Head of caudate nucleus (tissue), 42 donors: ENCODE measurements around the gene MAN1A2.
"Not testable (repeated sequence)": the region's sequence is repeated elsewhere in the genome, so short reads cannot be mapped to it uniquely, and the experiment has no call there.

Experiments used
- DNase-seq, 42 donors: peaks; one replicate each; pipeline versions ENCODE4 v3.0.0 to v3.0.0-alpha.2; 2020 to 2021; ENCODE audit warnings: mixed read lengths in 7 of 42
- intact Hi-C: fragments of 100-400 bp; cut with DNase I; formaldehyde crosslinking; loops from one replicate; pipeline ENCODE4 v1.15.0; 2022

MAN1A2 gene

GRCh38 chr1:117535821-117536220, 168.6 kb downstream of the MAN1A2 start:
- intact Hi-C loops: loop anchor here (10.0 kb wide), 1 partner anchor 219 kb away; no protein-coding TSS in a partner anchor
- DNase-seq: no peak

DNA sequence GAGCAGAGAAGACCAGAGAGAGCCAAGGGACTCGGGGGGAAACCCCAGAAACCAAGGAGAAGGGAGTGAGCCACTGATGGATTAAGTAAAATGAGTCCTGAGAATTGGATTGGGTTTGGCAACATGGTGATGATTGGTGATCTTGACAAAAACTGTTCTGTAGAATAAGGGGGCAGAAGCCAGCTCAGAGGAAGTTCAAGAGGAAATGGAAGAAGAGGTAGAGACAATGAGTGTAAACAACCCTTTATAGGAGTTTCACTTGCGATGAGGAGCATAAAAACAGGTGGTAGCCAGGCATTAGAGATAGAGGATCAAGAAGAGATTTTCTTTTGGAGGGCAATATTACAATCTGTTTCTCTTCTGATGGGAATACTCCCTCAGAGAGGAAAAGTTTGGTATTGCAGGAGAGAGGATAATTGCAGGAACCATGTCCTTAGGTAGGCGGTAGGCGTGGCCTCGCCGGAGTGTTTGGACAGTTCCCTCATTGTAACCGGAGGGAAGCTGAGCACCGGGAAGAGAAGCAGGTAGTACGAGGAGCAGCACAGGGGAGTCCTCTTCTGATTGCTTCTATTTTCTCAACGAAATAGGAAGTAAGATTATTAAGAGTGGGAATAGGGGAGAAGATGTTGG, 170.2 kb downstream of the MAN1A2 start:
- DNase-seq: no peak
- intact Hi-C loops: loop anchor here (10.0 kb wide), 1 partner anchor 217 kb away; no protein-coding TSS in a partner anchor

DNA sequence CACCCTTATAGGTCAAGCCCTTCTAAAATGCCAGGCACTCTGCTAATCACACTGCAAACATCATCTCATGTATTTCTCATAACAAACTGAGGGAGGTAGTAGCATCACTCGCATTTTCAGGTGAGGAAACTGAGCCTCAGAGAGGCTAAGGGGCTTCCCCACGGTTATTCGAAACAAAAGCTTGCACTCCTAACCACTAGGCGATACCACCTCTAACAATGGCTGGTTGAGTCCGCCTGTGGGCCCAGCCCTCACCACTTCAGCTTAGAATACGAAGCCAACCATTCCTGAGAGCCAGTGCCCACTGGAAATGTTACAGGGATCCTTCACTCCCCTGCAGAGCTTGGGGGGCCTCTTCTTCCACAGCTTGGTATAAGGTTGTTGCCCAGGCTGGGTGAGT, 173.3 kb downstream of the MAN1A2 start:
- intact Hi-C loops: no loop called here
- DNase-seq: no peak

- intact Hi-C loops: no loop called here
- DNase-seq: no peak
Observed at GRCh38 chr1:117541003-117541402, 173.8 kb downstream of the MAN1A2 start.

- DNase-seq: no peak
- intact Hi-C loops: no loop called here
Observed at GRCh38 chr1:117541585-117541984, 174.3 kb downstream of the MAN1A2 start.

DNA sequence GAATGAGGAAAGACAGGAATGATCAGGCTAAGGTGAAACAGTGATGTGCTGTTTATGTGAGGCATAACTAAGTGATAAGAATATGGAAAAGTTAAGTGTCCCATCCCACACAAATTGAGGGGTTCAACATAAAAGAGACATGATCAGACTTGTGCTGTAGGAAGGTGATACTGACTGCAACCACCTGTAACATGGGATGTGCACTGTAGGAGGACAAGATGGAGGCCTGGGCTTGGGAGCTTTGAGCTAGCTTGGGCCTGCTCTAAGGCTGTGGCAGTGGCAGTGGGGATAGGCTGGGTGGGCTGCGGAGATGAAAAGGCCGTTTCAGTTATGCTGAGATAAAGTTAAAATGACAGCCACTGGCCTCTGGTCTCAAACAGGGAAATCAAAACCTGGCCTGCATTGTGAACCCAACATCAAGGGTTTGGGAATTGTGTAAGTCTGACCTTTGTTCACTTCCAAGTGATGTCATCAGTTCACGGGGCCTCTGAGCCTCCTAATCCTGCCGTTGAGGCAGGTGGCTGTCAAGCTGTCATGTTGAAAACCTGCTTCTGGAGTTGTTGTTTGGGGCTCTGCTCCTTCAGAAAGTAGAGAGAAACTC, 177.4 kb downstream of the MAN1A2 start:
- intact Hi-C loops: no loop called here
- DNase-seq: no peak

DNA sequence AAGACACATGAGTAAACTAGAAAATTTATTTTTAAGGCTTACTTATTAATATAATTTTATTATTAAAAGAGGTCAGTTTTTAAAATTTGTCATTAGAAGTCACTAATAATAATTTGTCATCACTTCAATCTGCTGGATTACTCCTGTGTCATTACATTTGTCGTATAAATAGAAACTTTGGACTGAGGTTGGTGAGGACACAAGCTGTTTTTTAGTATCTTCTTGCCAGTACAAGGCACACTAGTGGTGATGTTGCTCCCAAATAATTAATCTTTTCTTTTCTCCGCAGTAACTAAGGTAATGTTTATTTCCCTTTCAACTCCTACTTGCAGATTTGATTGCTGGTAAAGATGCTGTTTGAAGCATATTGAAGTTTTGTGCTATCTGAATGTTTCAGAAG, 179.2 kb downstream of the MAN1A2 start:
- no peak for DNase-seq
- intact Hi-C loops: no loop called here

GRCh38 chr1:117553471-117553870, 186.2 kb downstream of the MAN1A2 start:
- intact Hi-C loops: no loop called here
- DNase-seq: no peak

GRCh38 chr1:117555806-117556205, 188.6 kb downstream of the MAN1A2 start:
- no peak for DNase-seq
- intact Hi-C loops: no loop called here

GRCh38 chr1:117556341-117556740, 189.1 kb downstream of the MAN1A2 start:
- intact Hi-C loops: no loop called here
- no peak for DNase-seq

DNA sequence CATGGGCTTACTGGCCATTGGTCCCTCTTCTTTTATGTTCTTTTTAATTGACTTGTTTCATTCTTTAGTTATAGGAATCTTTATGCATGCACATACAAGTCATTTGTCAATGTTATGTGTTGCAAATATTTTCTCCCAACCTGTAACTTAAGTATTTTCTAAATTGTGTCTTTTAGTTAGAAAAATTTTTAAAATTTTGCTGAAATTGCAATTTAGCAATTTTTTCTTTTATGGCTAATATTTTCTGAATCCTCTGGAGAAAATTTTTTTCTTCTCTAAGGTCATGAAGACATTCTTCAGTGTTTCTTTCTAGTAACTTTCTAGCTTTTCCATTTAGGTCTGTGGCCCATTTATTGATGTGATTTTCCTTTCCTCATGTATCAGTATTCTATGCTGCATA, 189.7 kb downstream of the MAN1A2 start:
- intact Hi-C loops: no loop called here

GRCh38 chr1:117558451-117558850, 191.2 kb downstream of the MAN1A2 start:
- DNase-seq, intact Hi-C loops: not testable (repeated sequence)

More for the DNA sequence above, 189.7 kb downstream of the MAN1A2 start:
- no peak for DNase-seq

GRCh38 chr1:117559139-117559538, 191.9 kb downstream of the MAN1A2 start:
- intact Hi-C loops: no loop called here
- DNase-seq: peak in 1 of 42 donors; percentile 27

GRCh38 chr1:117559985-117560384, 192.7 kb downstream of the MAN1A2 start:
- no peak for DNase-seq
- intact Hi-C loops: no loop called here

DNA sequence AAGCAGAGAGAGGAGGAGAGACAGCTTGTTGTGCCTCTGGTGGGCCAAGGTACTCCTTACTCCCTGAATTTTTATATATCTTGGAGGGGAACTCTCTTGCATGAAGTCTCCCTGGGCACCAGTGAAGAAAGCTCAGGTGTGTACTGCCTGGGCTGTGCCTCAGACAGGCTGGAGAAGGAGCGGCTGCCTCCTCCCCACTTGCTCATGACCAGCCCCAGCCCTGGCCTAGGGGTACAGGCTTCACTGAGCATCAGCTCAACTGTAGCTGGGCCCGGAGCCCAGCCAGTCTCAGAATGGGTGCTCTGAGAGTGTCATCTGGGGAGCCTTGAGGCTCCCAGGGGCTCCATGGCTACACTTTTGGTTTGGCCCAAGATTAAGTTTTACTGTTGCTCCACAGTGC, 193.8 kb downstream of the MAN1A2 start:
- no peak for DNase-seq
- intact Hi-C loops: no loop called here

DNA sequence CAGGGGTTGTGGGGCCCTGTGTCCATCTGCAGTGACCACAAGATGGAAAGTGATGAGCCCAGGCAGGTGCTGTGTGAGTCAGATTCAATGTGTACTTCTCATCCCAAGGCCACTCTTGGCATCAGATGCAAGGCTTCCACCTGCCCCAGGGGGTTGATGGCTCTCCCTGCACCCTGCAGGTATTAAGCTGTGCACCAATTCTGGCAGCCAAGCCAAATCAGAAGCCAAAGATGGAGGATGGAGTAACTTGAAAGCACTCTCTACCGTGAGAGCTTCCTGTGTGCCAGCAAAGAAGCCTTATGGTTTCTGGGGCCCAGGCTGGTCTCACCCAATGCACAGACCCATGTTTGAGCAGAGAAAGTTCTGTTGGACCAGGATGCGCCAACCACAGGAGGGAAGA, 194.3 kb downstream of the MAN1A2 start:
- peak in 1 of 42 donors; percentile 17 for DNase-seq

DNA sequence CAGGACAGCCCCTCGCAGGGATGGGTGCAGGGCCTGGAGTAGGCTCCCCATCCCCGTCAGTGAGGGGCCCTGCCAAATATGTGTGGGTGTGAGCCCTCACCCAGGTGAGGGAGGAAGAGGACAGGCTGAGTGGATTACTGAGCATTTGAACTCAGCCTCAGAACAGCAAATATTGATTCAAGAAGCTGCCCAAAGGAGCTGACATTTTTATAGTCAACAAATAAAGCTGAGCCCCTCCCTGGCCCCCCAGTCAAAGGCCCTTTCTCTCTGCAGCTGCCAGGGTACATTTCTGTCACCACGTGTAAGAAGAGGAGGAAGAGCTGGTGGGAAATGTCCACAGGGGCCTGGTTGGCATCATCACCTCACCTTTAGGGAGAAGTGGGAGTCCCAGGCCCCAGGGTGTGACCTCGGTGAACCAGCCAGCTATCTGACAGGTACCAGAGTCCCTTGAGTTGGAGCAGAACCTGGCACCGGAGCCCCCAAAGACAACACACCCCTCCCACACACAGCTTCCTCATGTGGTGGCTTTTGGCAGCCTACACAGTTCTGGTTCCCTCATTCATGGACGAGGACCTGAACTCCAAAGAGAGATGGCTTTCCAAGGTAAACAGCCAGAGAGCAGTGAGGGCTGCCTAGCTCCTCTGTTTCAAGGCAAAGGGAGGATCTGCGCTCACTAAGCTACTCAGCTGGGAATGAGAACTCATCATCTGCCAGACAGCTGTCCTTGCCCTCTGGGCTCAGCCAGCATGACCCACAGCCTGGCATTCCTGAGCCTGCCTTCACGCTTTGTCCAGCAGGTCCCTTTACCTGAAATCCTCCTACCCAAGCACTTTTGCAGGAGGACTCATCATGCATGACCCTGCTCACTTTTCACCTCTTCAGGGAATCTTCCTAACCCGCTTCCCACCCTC, 195.6 kb downstream of the MAN1A2 start:
- intact Hi-C loops: no loop called here
- DNase-seq: peak in 1 of 42 donors; percentile 38

More for the DNA sequence above, 194.3 kb downstream of the MAN1A2 start:
- intact Hi-C loops: no loop called here

- intact Hi-C loops: no loop called here
- no peak for DNase-seq
Observed at GRCh38 chr1:117563492-117563875, 196.2 kb downstream of the MAN1A2 start.

GRCh38 chr1:117564227-117565075, 197.2 kb downstream of the MAN1A2 start:
- peak in 1 of 42 donors; percentile 36 for DNase-seq
- intact Hi-C loops: no loop called here
